Activated CD8-positive, alpha-beta memory T cell treated with anti-CD3 and anti-CD28 coated beads, Interleukin-2, amount 10 ng/mL, durations not matched to agents 7 days and 5 days (primary cell): ENCODE results near the gene SFT2D2. TPM values are rescaled to one million over a fixed set of nuclear protein-coding genes. Genes with fewer than 3 reads are reported as not detected.
A peak's percentile ranks its signal among the peaks of the same experiment; 100 is the strongest.
"Not testable (repeated sequence)": the region's sequence is repeated elsewhere in the genome, so short reads cannot be mapped to it uniquely, and the experiment has no call there.

Experiments used
- ATAC-seq: fragments of 150-1000 bp; cut with Tn5 transposase; one replicate; pipeline ENCODE4 v1.10.0; 2021; ENCODE audit warnings: moderate library complexity
- CTCF ChIA-PET: fragments of 350-600 bp; sonication (Branson Sonifier 250); formaldehyde crosslinking; loops from one replicate; lab custom pipeline; 2021; ENCODE audit warnings: antibody characterized with exemption; lab: Charles Lee
- DNase-seq: peaks from one replicate; pipeline ENCODE4 v3.0.0-alpha.2; 2020
- H3K27ac Mint-ChIP-seq: one replicate; pipeline ENCODE4 v1.8.0; 2021; ENCODE audit warnings: mild to moderate bottlenecking, mixed read lengths
- H3K27me3 Mint-ChIP-seq: one replicate; pipeline ENCODE4 v1.8.0; 2021; ENCODE audit warnings: mixed read lengths
- H3K36me3 Mint-ChIP-seq: one replicate; pipeline ENCODE4 v1.8.0; 2021; ENCODE audit warnings: mild to moderate bottlenecking, mixed read lengths
- H3K4me1 Mint-ChIP-seq: one replicate; pipeline ENCODE4 v1.8.0; 2021; ENCODE audit warnings: mixed read lengths
- H3K4me3 Mint-ChIP-seq: one replicate; pipeline ENCODE4 v1.8.0; 2021; ENCODE audit warnings: mild to moderate bottlenecking, moderate library complexity, mixed read lengths
- H3K9me3 Mint-ChIP-seq: one replicate; pipeline ENCODE4 v1.8.0; 2022; ENCODE audit warnings: low read depth, mixed read lengths
- total RNA-seq, 2 experiments: library from RNA; stranded (reverse); gene quantifications; one replicate each; pipeline ENCODE4 v1.2.3, GENCODE V29; 2021

SFT2D2 gene
- total RNA-seq, 2 experiments from 2014 or later = 63.2 to 65.9 TPM

GRCh38 chr1:168206111-168206510 is 19.7 kb upstream of the SFT2D2 start:
- H3K4me1 Mint-ChIP-seq = no peaks in the 10 kb centered on the region
- no peak for DNase-seq
- ATAC-seq = no peak

GRCh38 chr1:168207673-168208072 is 18.1 kb upstream of the SFT2D2 start:
- peaks cover 31% of the 10 kb centered on the region for H3K36me3 Mint-ChIP-seq
- ATAC-seq, H3K4me3 Mint-ChIP-seq, H3K27ac Mint-ChIP-seq, H3K4me1 Mint-ChIP-seq, H3K9me3 Mint-ChIP-seq, CTCF ChIA-PET, H3K27me3 Mint-ChIP-seq, DNase-seq: not testable (repeated sequence)

More at GRCh38 chr1:168206111-168206510, 19.7 kb upstream of the SFT2D2 start:
- no peak overlapping the region for H3K27ac Mint-ChIP-seq
- CTCF ChIA-PET = interaction anchor here (0.6 kb wide), 1 partner anchor 647 kb away, joined by 3 read pairs; no protein-coding TSS in a partner anchor
- peaks cover 3% of the 10 kb centered on the region for H3K9me3 Mint-ChIP-seq
- H3K36me3 Mint-ChIP-seq = peaks cover 38% of the 10 kb centered on the region
- H3K27me3 Mint-ChIP-seq = no peaks in the 10 kb centered on the region
- H3K4me3 Mint-ChIP-seq = no peak overlapping the region

GRCh38 chr1:168210312-168210711 is 15.5 kb upstream of the SFT2D2 start:
- DNase-seq (no peak), ATAC-seq (no peak)
- Mint-ChIP-seq H3K4me3 (no peak overlapping the region), H3K27ac (no peak overlapping the region), H3K4me1 (peaks cover 2% of the 10 kb centered on the region), H3K36me3 (peaks cover 17% of the 10 kb centered on the region), H3K9me3 (peaks cover 10% of the 10 kb centered on the region), H3K27me3 (peaks cover 2% of the 10 kb centered on the region)
- CTCF ChIA-PET = no interaction called here

GRCh38 chr1:168213349-168213748 is 12.5 kb upstream of the SFT2D2 start:
- CTCF ChIA-PET = no interaction called here
- Mint-ChIP-seq H3K4me3 (no peak overlapping the region), H3K27me3 (peaks cover 2% of the 10 kb centered on the region), H3K4me1 (peaks cover 2% of the 10 kb centered on the region), H3K36me3 (peaks cover 11% of the 10 kb centered on the region), H3K9me3 (peaks cover 6% of the 10 kb centered on the region), H3K27ac (no peak overlapping the region)
- DNase-seq (no peak), ATAC-seq (no peak)

- DNase-seq (no peak), ATAC-seq (no peak)
- CTCF ChIA-PET = interaction anchor here (0.9 to 1.8 kb wide), 2 partner anchors 9 to 34 kb away, joined by 3 to 6 read pairs; partner anchors contain the start of gene SFT2D2
- Mint-ChIP-seq H3K4me3 (no peak overlapping the region), H3K9me3 (peaks cover 6% of the 10 kb centered on the region), H3K36me3 (peaks cover 6% of the 10 kb centered on the region), H3K27me3 (peaks cover 2% of the 10 kb centered on the region), H3K4me1 (peaks cover 6% of the 10 kb centered on the region), H3K27ac (no peak overlapping the region)
Measured at GRCh38 chr1:168216171-168216570, 9.6 kb upstream of the SFT2D2 start.

- ATAC-seq (no peak), DNase-seq (no peak)
- H3K27me3 Mint-ChIP-seq = no peaks in the 10 kb centered on the region
- H3K4me1 Mint-ChIP-seq = peaks cover 4% of the 10 kb centered on the region
- CTCF ChIA-PET = interaction anchor here (1.8 kb wide), 2 partner anchors 8 to 18 kb away, joined by 5 to 6 read pairs; partner anchors contain the start of gene SFT2D2
- no peak overlapping the region for H3K27ac Mint-ChIP-seq
- peaks cover 1% of the 10 kb centered on the region for H3K36me3 Mint-ChIP-seq
- no peak overlapping the region for H3K4me3 Mint-ChIP-seq
- peaks cover 2% of the 10 kb centered on the region for H3K9me3 Mint-ChIP-seq
Measured at GRCh38 chr1:168217664-168218063, 8.1 kb upstream of the SFT2D2 start.

- Mint-ChIP-seq H3K4me1 (peaks cover 8% of the 10 kb centered on the region), H3K9me3 (no peaks in the 10 kb centered on the region), H3K4me3 (no peak overlapping the region), H3K27ac (no peak overlapping the region), H3K36me3 (no peaks in the 10 kb centered on the region), H3K27me3 (peaks cover 2% of the 10 kb centered on the region)
- CTCF ChIA-PET = no interaction called here
- ATAC-seq = no peak
- DNase-seq = no peak
Measured at GRCh38 chr1:168218658-168219057, 7.1 kb upstream of the SFT2D2 start.

- CTCF ChIA-PET = no interaction called here
Measured at GRCh38 chr1:168220470-168220871, 5.3 kb upstream of the SFT2D2 start.

GRCh38 chr1:168221275-168221674 is 4.5 kb upstream of the SFT2D2 start:
- H3K9me3 Mint-ChIP-seq = no peaks in the 10 kb centered on the region
- no peaks in the 10 kb centered on the region for H3K36me3 Mint-ChIP-seq
- no peak overlapping the region for H3K27ac Mint-ChIP-seq
- H3K4me1 Mint-ChIP-seq = peaks cover 26% of the 10 kb centered on the region
- DNase-seq = no peak
- no peak overlapping the region for H3K4me3 Mint-ChIP-seq
- CTCF ChIA-PET = no interaction called here
- ATAC-seq = no peak
- H3K27me3 Mint-ChIP-seq = peaks cover 2% of the 10 kb centered on the region

More at GRCh38 chr1:168220470-168220871, 5.3 kb upstream of the SFT2D2 start:
- Mint-ChIP-seq H3K36me3 (no peaks in the 10 kb centered on the region), H3K4me1 (peaks cover 25% of the 10 kb centered on the region), H3K27ac (no peak overlapping the region), H3K27me3 (peaks cover 2% of the 10 kb centered on the region), H3K9me3 (no peaks in the 10 kb centered on the region), H3K4me3 (no peak overlapping the region)
- ATAC-seq (no peak), DNase-seq (no peak)

GRCh38 chr1:168223261-168223660 is 2.5 kb upstream of the SFT2D2 start:
- no peak for ATAC-seq
- H3K36me3 Mint-ChIP-seq = peaks cover 14% of the 10 kb centered on the region
- H3K27ac Mint-ChIP-seq = no peak overlapping the region
- H3K9me3 Mint-ChIP-seq = no peaks in the 10 kb centered on the region
- H3K4me1 Mint-ChIP-seq = peaks cover 39% of the 10 kb centered on the region
- H3K4me3 Mint-ChIP-seq = no peak overlapping the region
- no peak for DNase-seq
- CTCF ChIA-PET = interaction anchor here (5.2 kb wide), 1 partner anchor 11 kb away, joined by 65 read pairs; no protein-coding TSS in a partner anchor
- H3K27me3 Mint-ChIP-seq = peaks cover 2% of the 10 kb centered on the region

- no peak for ATAC-seq
- Mint-ChIP-seq H3K9me3 (no peaks in the 10 kb centered on the region), H3K4me3 (no peak overlapping the region), H3K36me3 (peaks cover 16% of the 10 kb centered on the region), H3K4me1 (peaks cover 46% of the 10 kb centered on the region), H3K27ac (no peak overlapping the region), H3K27me3 (peaks cover 2% of the 10 kb centered on the region)
- DNase-seq = no peak
- CTCF ChIA-PET = interaction anchor here (5.2 kb wide), 1 partner anchor 11 kb away, joined by 65 read pairs; no protein-coding TSS in a partner anchor
Measured at GRCh38 chr1:168223681-168224540, 1.9 kb upstream of the SFT2D2 start.

- ATAC-seq (no peak), DNase-seq (no peak)
- Mint-ChIP-seq H3K4me3 (peak overlapping the region; percentile 91), H3K4me1 (peaks cover 54% of the 10 kb centered on the region), H3K9me3 (no peaks in the 10 kb centered on the region), H3K27ac (peak overlapping the region; percentile 83), H3K27me3 (peaks cover 2% of the 10 kb centered on the region), H3K36me3 (peaks cover 24% of the 10 kb centered on the region)
- CTCF ChIA-PET = interaction anchor here (1.1 to 5.2 kb wide), 5 partner anchors 8 to 200 kb away, joined by 3 to 65 read pairs (median 6); no protein-coding TSS in a partner anchor
Measured at GRCh38 chr1:168224991-168225390, 813 bp upstream of the SFT2D2 start.

GRCh38 chr1:168227620-168228019 is 1.8 kb downstream of the SFT2D2 start:
- Mint-ChIP-seq H3K9me3 (no peaks in the 10 kb centered on the region), H3K27me3 (peaks cover 2% of the 10 kb centered on the region), H3K36me3 (peaks cover 39% of the 10 kb centered on the region), H3K27ac (peak overlapping the region; percentile 83), H3K4me3 (peak overlapping the region; percentile 91), H3K4me1 (peaks cover 57% of the 10 kb centered on the region)
- ATAC-seq (no peak), DNase-seq (no peak)
- CTCF ChIA-PET = interaction anchor here (0.7 to 5.2 kb wide), 6 partner anchors 7 to 1838 kb away, joined by 3 to 65 read pairs (median 8); partner anchors contain the start of gene TIPRL
